Lung (tissue), 12 donors: ENCODE results near the gene ZSWIM4. TPM values are rescaled to one million over a fixed set of nuclear protein-coding genes. Genes with fewer than 3 reads are reported as not detected.

Experiments used
- ATAC-seq: fragments of 200-7000 bp; cut with Tn5 transposase; one replicate; pipeline ENCODE4 v1.9.1; 2020; ENCODE audit warnings: moderate number of reproducible peaks; ENCODE audit not compliant: insufficient read depth, low FRiP score
- DNase-seq, 3 donors: peaks; one replicate each; pipeline ENCODE4 v3.0.0-alpha.2; 2013 to 2017
- H3K27ac ChIP-seq, 2 donors: one replicate each; pipeline ENCODE4 v1.5.1; 2013; ENCODE audit warnings: mild to moderate bottlenecking in 2 of 2, moderate library complexity in 2 of 2, control low read depth in 1 of 2, inconsistent platforms in 1 of 2, low read depth in 1 of 2, low read length in 1 of 2
- H3K27me3 ChIP-seq, 3 donors: one replicate each; pipeline ENCODE4 v1.5.1; 2013; ENCODE audit warnings: low read length in 2 of 3; ENCODE audit not compliant: control insufficient read depth in 3 of 3, insufficient read depth in 3 of 3
- H3K36me3 ChIP-seq, 4 donors: one replicate each; pipeline ENCODE4 v1.5.1; 2013; ENCODE audit warnings: low read length in 4 of 4, mild to moderate bottlenecking in 1 of 4, moderate library complexity in 1 of 4; ENCODE audit not compliant: control insufficient read depth in 4 of 4, insufficient read depth in 4 of 4
- H3K4me1 ChIP-seq, 5 donors: one replicate each; pipeline ENCODE4 v1.5.1; 2013; ENCODE audit warnings: low read length in 5 of 5, mild to moderate bottlenecking in 2 of 5, moderate library complexity in 1 of 5; ENCODE audit not compliant: control insufficient read depth in 5 of 5, insufficient read depth in 5 of 5
- H3K4me3 ChIP-seq: one replicate; pipeline ENCODE4 v1.5.1; 2013; ENCODE audit warnings: mild to moderate bottlenecking, control low read depth, moderate library complexity
- H3K9ac ChIP-seq, 2 donors: one replicate each; pipeline ENCODE4 v1.5.1; 2013; ENCODE audit warnings: low read length in 2 of 2, control low read depth in 1 of 2; ENCODE audit not compliant: insufficient read depth in 1 of 2
- H3K9me3 ChIP-seq, 4 donors: one replicate each; pipeline ENCODE4 v1.5.1; 2013; ENCODE audit warnings: low read length in 3 of 4, mild to moderate bottlenecking in 1 of 4, moderate library complexity in 1 of 4; ENCODE audit not compliant: control insufficient read depth in 4 of 4, insufficient read depth in 3 of 4
- CTCF ChIP-seq: IDR thresholded peaks from 2 replicates; pipeline ENCODE4 v1.5.1; 2012; ENCODE audit warnings: mild to moderate bottlenecking; ENCODE audit errors: control extremely low read depth, extremely low read depth
- WGBS, 2 donors: extraction: QIAGEN DNeasy Blood & Tissue Kit; methylation state at CpG; one replicate each; pipeline ENCODE4 v1.1.7; 2013; 5-methylcytosine and 5-hydroxymethylcytosine counted together
- polyA plus RNA-seq, 2 donors: library from polyadenylated mRNA; stranded (reverse); fragments of 200-250 nt; gene quantifications; one replicate each; pipeline ENCODE4 v1.2.1, GENCODE V29; 2013
- total RNA-seq, 2 donors: library from RNA; depleted of rRNA in 1 of 2; stranded (reverse); fragments of >200 nt in 1 of 2; gene quantifications; one replicate each; pipeline ENCODE4 v1.2.1, GENCODE V29; 2014 to 2021
- donor health status: control.
- donor health status: control.
- donor health status: Bipolar disorder and iron deficiency.
- donor health status: healthy.
- donor health status: DM: yes; HTN: yes; CAD: no.

ZSWIM4 gene
- total and polyA plus RNA-seq, 4 donors, result 3.7 to 10.5 (median 8.8) TPM

- Histone ChIP-seq H3K4me3 (no peak overlapping the region), H3K27me3 (no peaks in the 10 kb centered on the region), H3K27ac (no peak overlapping the region), H3K36me3 (peaks cover 13 to 37% (median 18%) of the 10 kb centered on the region in 4 donors), H3K4me1 (peaks cover 0 to 8% (median 0%) of the 10 kb centered on the region in 5 donors), H3K9ac (no peak overlapping the region), H3K9me3 (no peaks in the 10 kb centered on the region)
- 86 to 98% methylated on average over 3 of the region's 3 CpGs for WGBS, 2 donors
- TF ChIP-seq CTCF, result no peak
- ATAC-seq, result no peak
- no peak for DNase-seq
Measured at GRCh38 chr19:13763265-13763664, 32.0 kb upstream of the ZSWIM4 start.

GRCh38 chr19:13764101-13764807, 31.0 kb upstream of the ZSWIM4 start, which contains the start of gene MRI1:
MRI1 (plus strand) TSS chr19:13764522; CDS start chr19:13764589, 67 bp downstream.
- peaks cover 0 to 8% (median 0%) of the 10 kb centered on the region in 5 donors for H3K4me1 ChIP-seq
- H3K9me3 ChIP-seq, result no peaks in the 10 kb centered on the region
- no peaks in the 10 kb centered on the region for H3K27me3 ChIP-seq
- H3K27ac ChIP-seq, result peak within 1 kb of the TSS; percentile 47 to 96
- peaks cover 8 to 39% (median 15%) of the 10 kb centered on the region in 4 donors for H3K36me3 ChIP-seq
- peak within 1 kb of the TSS; percentile 46 to 58 for H3K9ac ChIP-seq
- DNase-seq (peak; percentile 72 to 88 (median 86)), ATAC-seq (peak; percentile 73)
- TF ChIP-seq CTCF, result no peak
- 0 to 1% methylated on average over 53 to 67 of the region's 67 CpGs for WGBS, 2 donors
- peak within 1 kb of the TSS; percentile 87 for H3K4me3 ChIP-seq

- no peaks in the 10 kb centered on the region for H3K27me3 ChIP-seq
- 1 to 2% methylated on average over 40 to 48 of the region's 48 CpGs for WGBS, 2 donors
- ATAC-seq, result no peak
- H3K27ac ChIP-seq, result peak overlapping the region; percentile 37 to 63
- H3K36me3 ChIP-seq, result peaks cover 8 to 37% (median 12%) of the 10 kb centered on the region in 4 donors
- H3K4me1 ChIP-seq, result peaks cover 0 to 8% (median 0%) of the 10 kb centered on the region in 5 donors
- peak overlapping the region; percentile 23 to 25 for H3K9ac ChIP-seq
- peak in 2 of 3 donors; percentile 18 to 28 for DNase-seq
- H3K4me3 ChIP-seq, result peak overlapping the region; percentile 66
- no peaks in the 10 kb centered on the region for H3K9me3 ChIP-seq
- TF ChIP-seq CTCF, result no peak
Measured at GRCh38 chr19:13764821-13765394, 30.3 kb upstream of the ZSWIM4 start.
